Activated T-helper 1 cell treated with Interleukin-2 at 50 U/mL for 16 hours (primary cell): ENCODE measurements around the gene PLAC9.

Experiments used
- DNase-seq: peaks from one replicate; pipeline ENCODE4 v3.0.0-alpha.2; 2020; ENCODE audit warnings: low read depth

Gene PLAC9

DNA sequence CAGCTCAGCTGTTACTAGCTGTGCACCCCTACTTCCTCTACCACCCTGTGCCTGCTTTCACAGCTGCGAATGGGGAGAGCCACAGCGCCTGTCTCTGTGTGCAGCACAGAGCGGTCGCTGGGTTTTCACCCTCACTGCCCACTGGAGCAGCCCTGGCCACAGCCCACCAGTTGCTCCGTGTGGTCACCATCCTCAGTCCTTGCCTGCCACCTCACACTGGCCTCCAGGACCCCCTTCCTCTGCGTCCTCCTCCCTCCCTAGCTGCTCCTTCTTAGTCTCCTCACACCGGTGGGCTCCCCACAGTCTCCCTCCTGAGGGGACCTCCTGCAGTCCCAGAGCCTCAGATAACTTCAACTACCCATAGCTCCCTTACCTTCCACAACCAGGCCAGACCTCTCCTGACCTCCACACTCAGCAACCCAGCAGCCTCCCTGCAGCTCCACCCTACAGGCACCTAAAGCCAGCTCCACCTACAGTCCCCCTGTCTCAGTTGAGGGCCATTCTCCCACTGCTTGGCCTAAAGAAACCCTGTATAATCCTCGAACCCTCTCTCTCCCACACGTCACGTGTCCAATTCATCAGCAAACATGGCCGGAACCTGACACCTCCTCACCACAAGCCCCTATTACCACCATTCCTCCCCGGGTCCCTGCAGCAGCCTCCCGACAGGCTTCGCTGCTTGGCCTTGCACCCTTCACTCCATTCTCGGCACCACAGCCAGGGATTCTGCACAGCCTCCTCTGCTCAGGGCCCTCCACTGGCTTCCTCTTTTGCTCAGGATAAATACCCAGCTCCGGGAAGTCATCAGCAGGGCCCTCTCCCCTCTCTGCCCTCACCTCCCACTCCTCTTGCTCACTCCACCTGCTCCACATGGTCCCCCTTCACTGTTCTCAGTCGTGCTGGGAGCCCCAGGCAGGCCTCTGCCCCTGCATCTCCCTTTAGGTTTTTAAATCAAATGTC is 28.1 kb downstream of the PLAC9 start:
- DNase-seq: no peak

DNA sequence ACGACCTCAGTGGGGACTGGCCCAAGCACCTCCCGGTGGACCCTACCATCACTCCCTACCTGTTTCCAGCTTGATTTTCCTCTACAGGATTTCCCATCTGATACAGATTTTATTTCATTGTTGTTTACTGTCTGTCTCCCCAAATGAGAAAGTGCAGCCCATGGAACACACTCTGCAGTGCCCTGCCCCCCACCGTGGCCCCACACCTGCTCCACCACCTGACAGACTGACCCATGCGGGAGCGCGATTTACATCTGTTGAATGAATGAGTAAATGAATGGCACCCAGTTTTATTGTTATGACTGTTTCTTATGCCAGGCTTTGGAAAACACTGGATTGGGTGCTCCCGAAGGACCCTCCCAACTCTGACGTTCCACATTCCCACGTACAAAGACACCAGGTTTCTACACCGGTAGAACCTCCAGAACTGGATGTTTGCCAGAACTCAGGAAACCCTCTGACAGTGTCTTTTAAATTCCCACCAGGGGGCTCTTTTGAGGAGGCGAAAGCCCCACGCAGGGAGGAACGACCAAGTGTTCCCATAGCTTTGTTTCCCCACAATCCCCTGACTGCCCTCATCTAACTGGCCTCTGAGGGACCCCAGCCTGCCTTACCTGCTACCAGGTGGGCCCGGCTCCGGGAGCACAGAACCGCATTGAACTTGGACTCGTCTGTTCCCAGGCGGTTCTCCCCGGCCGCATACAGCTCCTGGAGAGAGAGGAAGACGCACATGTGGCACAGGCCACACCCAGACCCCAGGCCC is 29.0 kb downstream of the PLAC9 start:
- DNase-seq: no peak

- no peak for DNase-seq
Measured at GRCh38 chr10:80163741-80164341, 31.3 kb downstream of the PLAC9 start.

DNA sequence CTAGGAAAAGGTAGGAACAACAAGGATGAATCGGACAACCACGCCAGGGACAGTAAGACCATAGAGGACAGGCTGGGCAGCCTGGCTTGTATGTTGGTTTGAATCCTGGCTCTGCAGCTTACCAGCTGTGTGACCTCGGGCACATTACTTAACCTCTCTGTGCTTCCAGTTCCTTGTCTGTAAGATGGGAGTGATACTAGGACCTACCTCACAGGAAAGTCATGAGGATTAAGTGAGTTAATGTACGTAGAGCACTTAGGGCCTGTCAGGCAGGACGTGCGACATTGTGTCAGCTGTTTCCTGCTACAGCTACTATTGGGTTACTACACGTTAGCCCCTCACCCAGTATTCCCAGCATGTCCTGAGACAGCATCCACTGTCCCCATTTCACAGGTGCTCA is 32.1 kb downstream of the PLAC9 start:
- DNase-seq: no peak

DNA sequence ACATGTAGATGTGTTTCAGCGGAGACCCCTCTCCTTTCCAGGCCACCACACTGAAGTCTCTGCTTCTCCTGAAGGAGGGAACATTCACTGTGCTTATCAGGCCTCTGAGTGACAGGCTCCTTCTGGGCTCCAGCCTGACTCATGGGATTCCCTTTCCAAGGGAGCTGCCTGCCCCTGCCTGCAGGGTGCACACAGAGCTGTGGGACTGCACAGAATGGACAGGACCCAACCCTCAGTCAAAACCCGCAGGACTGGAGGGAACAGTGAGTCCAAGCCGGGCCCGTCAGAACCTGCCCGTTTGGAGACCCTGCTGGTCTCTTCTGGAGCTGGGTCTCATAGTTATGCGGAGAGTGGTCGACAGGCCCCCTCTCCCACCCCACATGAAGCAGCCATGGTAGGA is 32.6 kb downstream of the PLAC9 start:
- DNase-seq: no peak

DNA sequence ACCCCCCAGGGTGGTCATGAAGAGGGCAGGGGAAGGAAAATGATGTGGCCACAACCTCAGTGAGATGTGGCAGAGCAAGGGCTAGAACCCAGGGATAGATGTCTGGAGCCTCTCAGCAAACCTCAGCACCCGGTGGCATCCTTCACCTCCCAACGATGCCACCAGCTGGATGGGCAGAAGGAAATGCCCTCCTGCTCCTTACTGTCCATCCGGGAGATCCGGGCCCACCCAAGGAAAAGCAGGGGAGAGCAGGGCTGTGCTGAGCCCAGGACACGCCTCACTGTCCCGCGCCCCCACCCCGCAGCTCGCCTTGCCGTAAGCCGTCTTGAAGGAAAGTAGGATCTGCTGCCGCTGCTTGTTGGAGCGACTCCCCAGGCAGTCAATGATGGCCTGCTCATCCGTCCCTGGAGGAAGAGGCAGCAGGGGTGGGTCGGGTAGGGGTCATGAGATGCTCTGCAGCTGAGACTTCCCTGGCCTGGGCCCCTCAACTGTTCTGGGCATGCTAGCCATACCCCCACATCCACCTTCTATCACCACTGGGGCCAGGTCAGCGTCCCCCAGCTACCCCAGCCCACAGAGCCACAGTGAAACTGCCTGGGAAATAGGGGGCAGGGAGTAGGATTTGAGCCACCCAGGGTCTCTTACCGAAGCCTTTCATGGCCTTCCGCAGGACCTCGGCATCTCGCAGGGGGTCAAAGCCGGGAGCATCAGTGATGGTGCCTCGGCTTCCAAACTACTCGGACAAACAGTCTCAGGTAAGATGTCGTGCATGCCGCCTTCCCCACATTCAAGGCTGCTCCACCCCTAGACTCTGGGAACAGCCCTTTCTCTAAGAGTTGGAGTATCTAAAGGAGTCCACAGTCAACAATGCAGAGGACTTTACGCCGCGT is 34.3 kb downstream of the PLAC9 start:
- no peak for DNase-seq

- DNase-seq: no peak
Measured at GRCh38 chr10:80167471-80168161, 35.1 kb downstream of the PLAC9 start.

DNA sequence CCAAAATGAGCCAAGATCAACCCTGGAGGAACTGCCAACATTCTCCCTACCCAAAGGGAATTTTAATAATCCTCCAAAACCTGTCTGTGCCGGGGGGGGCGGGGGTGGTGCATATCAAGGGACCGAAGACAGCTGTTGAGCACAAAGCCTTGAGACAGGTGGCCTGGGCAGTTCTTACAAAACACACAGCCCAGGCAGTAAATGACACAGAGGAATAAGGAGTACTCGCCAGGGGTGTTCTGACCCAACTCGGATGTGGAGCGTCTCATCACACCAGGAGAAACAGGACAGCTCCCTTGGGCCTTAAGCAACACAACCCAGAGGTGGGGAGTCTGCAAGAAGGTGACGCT is 35.6 kb downstream of the PLAC9 start:
- no peak for DNase-seq

DNA sequence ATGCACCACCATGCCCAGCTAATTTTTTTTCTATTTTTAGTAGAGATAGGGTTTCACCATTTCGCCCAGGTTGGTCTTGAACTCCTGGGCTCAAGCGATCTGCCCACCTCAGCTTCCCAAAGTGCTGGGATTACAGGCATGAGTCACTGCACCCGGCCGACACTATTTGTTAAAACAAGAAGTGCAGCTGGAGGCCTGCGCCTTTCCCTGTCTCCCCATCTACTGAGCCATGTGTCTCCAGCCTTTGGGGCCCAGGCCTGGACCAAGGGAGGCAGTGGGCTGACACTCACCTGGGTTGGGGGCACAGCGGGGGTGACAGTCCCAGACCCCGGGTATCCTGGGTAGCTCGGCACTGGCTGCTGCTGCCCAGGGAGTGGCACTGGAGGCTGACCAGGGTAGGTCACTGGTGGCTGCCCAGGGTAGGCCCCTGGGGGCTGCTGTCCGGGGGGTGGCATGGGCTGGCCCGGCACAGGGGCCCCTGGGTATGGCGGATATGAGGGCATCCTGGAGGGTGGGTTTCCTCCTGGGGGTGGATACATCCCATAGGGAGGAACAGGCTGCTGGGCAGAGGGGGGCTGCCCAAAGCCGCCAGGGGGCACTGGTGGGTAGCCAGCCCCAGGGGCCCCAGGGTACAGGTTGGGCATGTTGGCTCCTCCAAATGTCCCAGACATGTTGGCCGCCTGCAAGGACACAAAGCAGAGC is 36.3 kb downstream of the PLAC9 start:
- no peak for DNase-seq

DNA sequence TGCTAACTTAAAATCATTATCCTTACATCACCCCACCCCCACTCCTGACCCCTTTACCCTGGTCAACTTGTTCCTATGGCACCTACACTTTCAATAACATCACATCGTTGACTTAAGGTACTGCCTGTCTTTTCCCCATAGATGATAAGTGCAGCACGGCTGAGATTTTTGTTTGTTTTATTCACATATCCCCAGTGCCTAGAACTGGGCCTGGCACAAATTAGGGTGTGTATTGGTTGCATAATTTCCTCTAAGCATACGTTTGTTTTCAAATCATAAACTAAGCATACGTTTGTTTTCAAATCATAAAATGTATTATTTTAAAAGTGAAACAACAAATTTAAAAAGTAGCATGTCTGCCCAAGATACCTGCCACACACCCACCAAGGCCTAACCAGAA is 37.5 kb downstream of the PLAC9 start:
- no peak for DNase-seq

DNA sequence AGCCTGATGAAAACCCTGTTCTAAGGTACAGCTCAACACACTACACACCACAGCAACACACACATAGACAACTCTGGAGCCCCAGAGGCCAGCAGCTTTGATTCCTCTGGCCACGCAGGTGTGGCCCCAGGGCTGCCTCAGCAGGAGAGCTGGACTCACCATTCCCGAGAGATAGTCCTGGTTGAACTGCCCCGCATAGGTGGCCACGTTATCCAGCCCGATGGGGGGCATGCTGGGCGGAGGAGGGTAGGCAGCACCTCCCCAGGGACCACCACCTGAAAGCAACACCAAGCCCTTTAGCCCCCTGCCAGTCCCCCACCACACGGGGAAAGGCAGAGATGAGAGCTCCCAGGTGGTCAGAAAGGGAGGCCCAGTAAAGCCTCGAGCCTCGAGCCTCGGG is 38.1 kb downstream of the PLAC9 start:
- DNase-seq: no peak

- DNase-seq: no peak
Measured at GRCh38 chr10:80171248-80171660, 38.7 kb downstream of the PLAC9 start.

GRCh38 chr10:80172896-80173295 is 40.4 kb downstream of the PLAC9 start:
- DNase-seq: no peak

- no peak for DNase-seq
Measured at GRCh38 chr10:80173466-80173865, 40.9 kb downstream of the PLAC9 start.

- no peak for DNase-seq
Measured at GRCh38 chr10:80174641-80175395, 42.3 kb downstream of the PLAC9 start.

DNA sequence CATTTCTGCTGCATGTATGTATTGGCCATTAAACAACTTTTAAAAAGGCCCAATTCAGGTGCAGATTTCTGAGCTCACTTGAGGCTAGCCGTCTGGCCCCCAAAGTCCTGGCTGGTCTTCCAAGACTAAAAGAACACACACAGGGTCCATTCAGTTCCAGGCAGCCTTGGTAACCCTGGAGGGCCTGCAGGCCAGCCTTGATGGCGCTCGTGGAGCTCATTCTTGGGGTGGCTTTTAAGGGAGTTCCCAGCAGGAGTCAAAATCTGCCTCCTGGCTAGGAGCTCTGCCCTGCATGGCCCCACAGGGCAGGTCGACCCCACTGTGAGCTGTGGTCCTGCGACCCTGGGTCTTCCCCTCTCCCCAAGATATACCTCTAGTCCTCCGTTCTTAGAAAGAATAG is 44.0 kb downstream of the PLAC9 start:
- no peak for DNase-seq

GRCh38 chr10:80177781-80178636 is 45.5 kb downstream of the PLAC9 start:
- DNase-seq: no peak

DNA sequence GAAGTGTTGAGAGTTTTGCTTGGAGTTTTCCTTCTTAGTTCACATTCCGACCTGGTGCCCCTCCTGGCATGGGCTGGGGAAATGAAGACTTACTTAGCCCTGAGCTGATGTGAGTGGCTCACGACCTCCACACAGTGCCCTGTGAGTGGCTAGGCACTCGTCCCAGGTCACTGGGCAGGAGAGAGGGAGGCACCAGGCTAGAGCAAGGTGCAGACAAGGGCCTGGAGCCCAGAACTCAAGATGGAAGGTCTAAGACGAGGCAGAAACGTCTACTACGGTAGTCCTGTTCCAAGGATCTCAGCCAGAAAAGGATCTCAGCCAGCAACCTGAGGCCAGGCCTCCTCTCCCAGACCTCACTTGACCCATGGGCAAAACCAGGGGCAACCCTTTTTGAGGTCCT is 50.5 kb downstream of the PLAC9 start:
- no peak for DNase-seq

DNA sequence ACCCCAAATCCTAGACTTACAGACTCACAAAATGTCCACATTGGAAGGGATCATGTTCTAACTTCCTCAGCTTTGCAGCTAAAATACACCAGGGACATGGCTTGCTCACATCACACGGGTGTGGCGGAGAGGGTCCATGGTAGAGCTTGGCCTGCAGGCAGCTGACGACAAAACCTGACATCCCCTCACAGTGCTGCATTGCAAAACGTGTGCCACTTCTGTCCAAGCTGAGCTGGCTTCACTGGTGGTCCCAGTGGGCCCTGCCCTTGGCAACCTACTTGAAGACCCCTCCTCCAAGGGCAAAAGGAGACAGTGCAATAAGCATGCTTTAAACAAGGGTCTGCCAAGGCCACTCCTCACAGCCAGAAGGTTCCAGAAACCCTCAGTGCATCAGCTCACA is 50.9 kb downstream of the PLAC9 start:
- no peak for DNase-seq
